GM23248 (cell line): ENCODE data around the gene CST2. TPM values are rescaled to one million over a fixed set of nuclear protein-coding genes. Genes with fewer than 3 reads are reported as not detected.
"Not testable (repeated sequence)": the region's sequence is repeated elsewhere in the genome, so short reads cannot be mapped to it uniquely, and the experiment has no call there.

Experiments
- DNase-seq: peaks from one replicate; pipeline ENCODE4 v3.0.0-alpha.2; 2015
- H2AFZ ChIP-seq: fragments of 200-600 bp; sonication (generic); 2 replicates; pipeline ENCODE4 v1.6.1; 2016; ENCODE audit warnings: antibody characterized with exemption
- H3F3A ChIP-seq: fragments of 200-600 bp; sonication (generic); 2 replicates; pipeline ENCODE4 v1.6.1; 2016; ENCODE audit warnings: mild to moderate bottlenecking, antibody characterized with exemption, mixed run types; ENCODE audit not compliant: insufficient read depth
- H3K27ac ChIP-seq: fragments of 200-600 bp; sonication (generic); 2 replicates; pipeline ENCODE4 v1.5.1; 2016; ENCODE audit warnings: mild to moderate bottlenecking
- H3K27me3 ChIP-seq: fragments of 200-600 bp; sonication (generic); replicated peaks from 2 replicates; pipeline ENCODE4 v1.6.1; 2016; ENCODE audit warnings: mild to moderate bottlenecking; ENCODE audit not compliant: insufficient read depth
- H3K36me3 ChIP-seq: fragments of 200-600 bp; sonication (generic); 2 replicates; pipeline ENCODE4 v1.6.1; 2016; ENCODE audit warnings: low read depth, mild to moderate bottlenecking
- H3K4me1 ChIP-seq: fragments of 200-600 bp; sonication (generic); 2 replicates; pipeline ENCODE4 v1.6.1; 2016; ENCODE audit warnings: mild to moderate bottlenecking; ENCODE audit not compliant: insufficient read depth
- H3K4me2 ChIP-seq: fragments of 200-600 bp; sonication (generic); one replicate; pipeline ENCODE4 v1.6.1; 2016; ENCODE audit warnings: mild to moderate bottlenecking; ENCODE audit not compliant: unreplicated experiment
- H3K4me3 ChIP-seq: fragments of 200-600 bp; sonication (generic); 2 replicates; pipeline ENCODE4 v1.5.1; 2016; ENCODE audit warnings: mild to moderate bottlenecking
- H3K79me2 ChIP-seq: fragments of 200-600 bp; sonication (generic); 2 replicates; pipeline ENCODE4 v1.6.1; 2016; ENCODE audit warnings: mild to moderate bottlenecking; ENCODE audit not compliant: insufficient read depth
- H3K9ac ChIP-seq: fragments of 200-600 bp; sonication (generic); 2 replicates; pipeline ENCODE4 v1.6.1; 2016; ENCODE audit warnings: mild to moderate bottlenecking
- H3K9me2 ChIP-seq: fragments of 200-600 bp; sonication (generic); 2 replicates; pipeline ENCODE4 v1.6.1; 2016; ENCODE audit warnings: mixed run types, mild to moderate bottlenecking, moderate library complexity; ENCODE audit not compliant: insufficient read depth
- H3K9me3 ChIP-seq: fragments of 200-600 bp; sonication (generic); one replicate; pipeline ENCODE4 v1.6.1; 2017; ENCODE audit warnings: low read depth
- H4K20me1 ChIP-seq: fragments of 200-600 bp; sonication (generic); 2 replicates; pipeline ENCODE4 v1.6.0; 2016; ENCODE audit not compliant: insufficient read depth
- EZH2 ChIP-seq: fragments of 200-600 bp; sonication (generic); IDR thresholded peaks from 2 replicates; pipeline ENCODE4 v1.6.1; 2018; ENCODE audit warnings: antibody characterized with exemption, mild to moderate bottlenecking; ENCODE audit not compliant: insufficient read depth, poor library complexity, severe bottlenecking
- EZH2phosphoT487 ChIP-seq: fragments of 200-600 bp; sonication (generic); IDR thresholded peaks from 2 replicates; pipeline ENCODE4 v1.6.1; 2018; ENCODE audit warnings: antibody characterized with exemption, moderate library complexity, mild to moderate bottlenecking, low read depth; ENCODE audit not compliant: insufficient read depth
- WGBS, 2 experiments: methylation state at CpG; one replicate each; pipeline ENCODE4 v1.1.6; 2015 to 2017; ENCODE audit warnings: low lambda C conversion rate in 2 of 2, low coverage in 1 of 2; ENCODE audit errors: missing lambda C conversion rate in 2 of 2; 5-methylcytosine and 5-hydroxymethylcytosine counted together
- in situ Hi-C: fragments of 300-500 bp; cut with MboI; formaldehyde crosslinking; loops from 2 replicates; pipeline ENCODE4 v1.15.0; 2020
- polyA plus RNA-seq: library from polyadenylated mRNA; unstranded; fragments of >200 nt; fragmentation: Nextera tagmentation; extraction: Ambion mirVana; gene quantifications from 2 replicates; pipeline ENCODE4 v1.2.1, GENCODE V29; 2016
- total RNA-seq: library from RNA; depleted of rRNA; stranded (reverse); fragments of >200 nt; shearing (Covaris generic); gene quantifications from 2 replicates; pipeline ENCODE4 v1.2.3, GENCODE V29; 2014

CST2 gene
- total and polyA plus RNA-seq, 2 experiments from 2014 or later = 1.5 to 5.6 TPM

- 58 to 65% methylated on average over 1 of the region's 1 CpG for WGBS, 2 experiments
- H3K27ac ChIP-seq = no peak overlapping the region
- no peaks in the 10 kb centered on the region for H3F3A ChIP-seq
- no peak overlapping the region for H3K4me2 ChIP-seq
- DNase-seq = no peak
- no peaks in the 10 kb centered on the region for H3K36me3 ChIP-seq
- H4K20me1 ChIP-seq = no peaks in the 10 kb centered on the region
- no peaks in the 10 kb centered on the region for H3K79me2 ChIP-seq
- in situ Hi-C loops = no loop called here
- no peaks in the 10 kb centered on the region for H3K9me2 ChIP-seq
- no peaks in the 10 kb centered on the region for H3K4me1 ChIP-seq
- no peak for TF ChIP-seq EZH2phosphoT487
- TF ChIP-seq EZH2 = no peak
- H3K27me3 ChIP-seq = peaks cover 7% of the 10 kb centered on the region; the same call in 1 of the 2 replicates
- H3K4me3 ChIP-seq = no peak overlapping the region
- no peak overlapping the region for H3K9ac ChIP-seq
- H2AFZ ChIP-seq = no peak overlapping the region
- no peaks in the 10 kb centered on the region for H3K9me3 ChIP-seq
These were observed 45.5 kb upstream of the CST2 start for GRCh38 chr20:23872065-23872464.

GRCh38 chr20:23870461-23870860 lies 43.9 kb upstream of the CST2 start:
- in situ Hi-C loops = no loop called here
- DNase-seq = no peak
- H3K27ac ChIP-seq = no peak overlapping the region

GRCh38 chr20:23869520-23869919 lies 43.0 kb upstream of the CST2 start:
- H2AFZ ChIP-seq = no peak overlapping the region
- no peak overlapping the region for H3K27ac ChIP-seq
- in situ Hi-C loops = no loop called here
- TF ChIP-seq EZH2phosphoT487 (no peak), EZH2 (no peak)
- H3K27me3 ChIP-seq = peaks cover 7% of the 10 kb centered on the region; the same call in 1 of the 2 replicates
- no peaks in the 10 kb centered on the region for H3K9me3 ChIP-seq
- DNase-seq = no peak
- no peaks in the 10 kb centered on the region for H3K4me1 ChIP-seq
- no peaks in the 10 kb centered on the region for H3K9me2 ChIP-seq
- H3K36me3 ChIP-seq = no peaks in the 10 kb centered on the region
- WGBS, 2 experiments = 22 to 23% methylated on average over 2 of the region's 2 CpGs
- no peaks in the 10 kb centered on the region for H3K79me2 ChIP-seq
- no peak overlapping the region for H3K4me2 ChIP-seq
- no peaks in the 10 kb centered on the region for H3F3A ChIP-seq
- H3K9ac ChIP-seq = no peak overlapping the region
- H3K4me3 ChIP-seq = no peak overlapping the region
- H4K20me1 ChIP-seq = no peaks in the 10 kb centered on the region

More at GRCh38 chr20:23870461-23870860, 43.9 kb upstream of the CST2 start:
- Histone ChIP-seq H2AFZ (no peak overlapping the region), H3K9me3 (no peaks in the 10 kb centered on the region), H3K4me2 (no peak overlapping the region), H3K79me2 (no peaks in the 10 kb centered on the region), H4K20me1 (no peaks in the 10 kb centered on the region), H3K4me3 (no peak overlapping the region), H3K9ac (no peak overlapping the region), H3K36me3 (no peaks in the 10 kb centered on the region), H3K4me1 (no peaks in the 10 kb centered on the region), H3K27me3 (peaks cover 7% of the 10 kb centered on the region; the same call in 1 of the 2 replicates), H3F3A (no peaks in the 10 kb centered on the region), H3K9me2 (no peaks in the 10 kb centered on the region)
- 3 to 6% methylated on average over 4 of the region's 4 CpGs for WGBS, 2 experiments
- TF ChIP-seq EZH2phosphoT487 (no peak), EZH2 (no peak)

- Histone ChIP-seq H2AFZ (no peak overlapping the region), H3K4me1 (no peaks in the 10 kb centered on the region), H3K79me2 (no peaks in the 10 kb centered on the region), H3K4me3 (no peak overlapping the region), H3K27ac (no peak overlapping the region), H3K9me2 (no peaks in the 10 kb centered on the region), H3K9ac (no peak overlapping the region), H3K36me3 (no peaks in the 10 kb centered on the region), H4K20me1 (no peaks in the 10 kb centered on the region), H3K27me3 (peaks cover 7% of the 10 kb centered on the region; the same call in 1 of the 2 replicates), H3K9me3 (no peaks in the 10 kb centered on the region), H3F3A (no peaks in the 10 kb centered on the region), H3K4me2 (no peak overlapping the region)
- in situ Hi-C loops = no loop called here
- DNase-seq = no peak
- TF ChIP-seq EZH2 = no peak
- no peak for TF ChIP-seq EZH2phosphoT487
- WGBS, 2 experiments = 14 to 34% methylated on average over 5 of the region's 5 CpGs
These were observed 41.8 kb upstream of the CST2 start for GRCh38 chr20:23868321-23868720.

DNA sequence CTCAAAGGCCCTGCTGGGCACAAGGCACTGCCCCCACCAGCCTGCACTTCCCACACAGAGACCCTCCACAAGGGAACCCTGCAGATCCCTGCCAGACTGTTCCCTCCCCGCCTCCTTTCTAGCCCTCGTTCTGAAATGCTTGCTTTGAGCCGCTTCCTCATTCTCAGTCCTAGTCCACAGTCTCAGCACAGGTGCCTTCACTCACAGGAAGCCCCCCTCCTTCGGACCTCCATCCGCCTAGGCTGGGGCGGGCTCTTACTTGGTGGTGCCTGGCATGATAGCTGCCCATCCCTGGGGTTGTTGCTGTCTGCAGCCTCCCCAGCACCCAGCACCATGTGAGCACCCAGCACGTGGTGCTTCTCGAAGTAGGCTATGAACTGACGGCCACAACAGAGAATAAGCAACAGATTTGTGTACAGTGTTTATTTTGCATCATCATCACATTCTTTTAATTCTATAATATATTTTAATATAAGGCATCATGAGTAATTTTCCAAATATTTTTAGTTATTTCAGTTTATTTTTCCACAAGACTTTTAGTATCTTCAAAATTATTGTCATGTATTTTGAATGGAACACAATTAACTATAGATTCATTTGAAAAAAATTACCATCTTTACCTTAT lies 40.7 kb upstream of the CST2 start:
- TF ChIP-seq EZH2phosphoT487 (no peak), EZH2 (no peak)
- in situ Hi-C loops = no loop called here
- Histone ChIP-seq H3K36me3 (no peaks in the 10 kb centered on the region), H3K79me2 (no peaks in the 10 kb centered on the region), H3K4me3 (no peak overlapping the region), H3F3A (no peaks in the 10 kb centered on the region), H3K9me2 (no peaks in the 10 kb centered on the region), H2AFZ (no peak overlapping the region), H3K27ac (no peak overlapping the region), H3K9me3 (no peaks in the 10 kb centered on the region), H3K27me3 (peaks cover 7% of the 10 kb centered on the region; the same call in 1 of the 2 replicates), H4K20me1 (no peaks in the 10 kb centered on the region), H3K9ac (no peak overlapping the region), H3K4me2 (no peak overlapping the region), H3K4me1 (no peaks in the 10 kb centered on the region)
- 22 to 24% methylated on average over 8 to 9 of the region's 9 CpGs for WGBS, 2 experiments
- no peak for DNase-seq

DNA sequence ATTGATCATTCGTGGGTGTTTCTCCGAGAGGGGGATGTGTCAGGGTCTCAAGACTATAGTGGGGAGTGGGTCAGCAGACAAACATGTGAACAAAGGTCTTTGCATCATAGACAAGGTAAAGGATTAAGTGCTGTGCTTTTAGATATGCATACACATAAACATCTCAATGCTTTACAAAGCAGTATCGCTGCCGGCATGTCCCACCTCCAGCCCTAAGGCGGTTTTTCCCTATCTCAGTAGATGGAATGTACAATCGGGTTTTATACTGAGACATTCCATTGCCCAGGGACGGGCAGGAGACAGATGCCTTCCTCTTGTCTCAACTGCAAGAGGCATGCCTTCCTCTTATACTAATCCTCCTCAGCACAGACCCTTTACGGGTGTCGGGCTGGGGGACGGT lies 34.2 kb upstream of the CST2 start:
- WGBS, 2 experiments = 37 to 53% methylated on average over 9 to 10 of the region's 10 CpGs
- DNase-seq, H3K27ac ChIP-seq, H2AFZ ChIP-seq, H3K4me1 ChIP-seq, H4K20me1 ChIP-seq, in situ Hi-C loops, H3K27me3 ChIP-seq, H3K9me2 ChIP-seq, H3K36me3 ChIP-seq, H3F3A ChIP-seq, H3K4me3 ChIP-seq, H3K9ac ChIP-seq, H3K4me2 ChIP-seq, H3K9me3 ChIP-seq, H3K79me2 ChIP-seq: not testable (repeated sequence)
